HAP-1 (cell line): ENCODE data around the gene MPPED1.

Experiments used
- DNase-seq, 2 experiments: peaks; one replicate each; pipeline ENCODE4 v3.0.0-alpha.2; 2016 to 2020; ENCODE audit warnings: low spot score in 2 of 2
- H3K27me3 ChIP-seq: fragments of 250-450 bp; sonication (Bioruptor Pico); 2 replicates; pipeline ENCODE4 v1.5.1; 2020; ENCODE audit warnings: low read depth, mild to moderate bottlenecking, moderate library complexity
- H3K36me3 ChIP-seq: fragments of 250-450 bp; sonication (Bioruptor Pico); replicated peaks from 2 replicates; pipeline ENCODE4 v1.5.1; 2020; ENCODE audit warnings: mild to moderate bottlenecking
- H3K4me1 ChIP-seq: fragments of 250-450 bp; sonication (Bioruptor Pico); 2 replicates; pipeline ENCODE4 v1.5.1; 2020; ENCODE audit warnings: mild to moderate bottlenecking
- H3K4me3 ChIP-seq: fragments of 250-450 bp; sonication (Bioruptor Pico); 2 replicates; pipeline ENCODE4 v1.5.1; 2020; ENCODE audit warnings: mild to moderate bottlenecking, moderate library complexity
- H3K9me3 ChIP-seq: fragments of 250-450 bp; sonication (Bioruptor Pico); 2 replicates; pipeline ENCODE4 v1.5.1; 2020; ENCODE audit warnings: mild to moderate bottlenecking, moderate library complexity
- in situ Hi-C: fragments of 300-500 bp; cut with MboI; formaldehyde crosslinking; loops from 3 replicates; pipeline ENCODE4 v1.14.3; 2020; ENCODE audit warnings: low sequenced_read_pairs, inconsistent platforms, mixed read lengths

MPPED1 gene, protein sequence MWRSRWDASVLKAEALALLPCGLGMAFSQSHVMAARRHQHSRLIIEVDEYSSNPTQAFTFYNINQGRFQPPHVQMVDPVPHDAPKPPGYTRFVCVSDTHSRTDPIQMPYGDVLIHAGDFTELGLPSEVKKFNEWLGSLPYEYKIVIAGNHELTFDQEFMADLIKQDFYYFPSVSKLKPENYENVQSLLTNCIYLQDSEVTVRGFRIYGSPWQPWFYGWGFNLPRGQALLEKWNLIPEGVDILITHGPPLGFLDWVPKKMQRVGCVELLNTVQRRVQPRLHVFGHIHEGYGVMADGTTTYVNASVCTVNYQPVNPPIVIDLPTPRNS

GRCh38 chr22:43411869-43412807 lies at the start of gene MPPED1:
Gene MPPED1, plus strand, starts transcription at chr22:43412014. Its CDS starts 12,972 bp downstream, at chr22:43424986.
- Histone ChIP-seq H3K36me3 (no peaks in the 10 kb centered on the region), H3K4me3 (no peak within 1 kb of the TSS), H3K4me1 (no peaks in the 10 kb centered on the region), H3K9me3 (no peaks in the 10 kb centered on the region), H3K27me3 (peaks cover 66% of the 10 kb centered on the region)
- in situ Hi-C loops = no loop called here
- DNase-seq = no peak

GRCh38 chr22:43363315-43364168 lies 48.3 kb upstream of the MPPED1 start:
- Histone ChIP-seq H3K27me3 (peaks cover 7% of the 10 kb centered on the region; the same call in 1 of the 2 replicates), H3K9me3 (no peaks in the 10 kb centered on the region), H3K36me3 (no peaks in the 10 kb centered on the region), H3K4me3 (no peak overlapping the region), H3K4me1 (no peaks in the 10 kb centered on the region)
- DNase-seq = no peak
- in situ Hi-C loops = no loop called here

DNA sequence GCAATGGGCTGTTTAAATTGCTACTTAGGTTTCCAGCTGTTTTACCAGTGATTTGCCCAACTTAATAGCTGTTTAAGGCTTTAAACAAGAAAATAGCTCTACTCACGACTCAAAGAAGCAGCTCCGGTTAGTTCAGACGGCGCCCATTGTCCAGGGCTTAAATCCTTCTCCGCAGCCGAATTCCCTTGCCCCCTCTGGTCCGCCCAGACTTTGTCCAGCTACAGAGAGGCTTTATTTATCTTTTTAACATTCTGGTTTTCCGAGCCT lies 47.7 kb upstream of the MPPED1 start:
- H3K27me3 ChIP-seq = peaks cover 7% of the 10 kb centered on the region; the same call in 1 of the 2 replicates
- in situ Hi-C loops = no loop called here
- no peak for DNase-seq

DNA sequence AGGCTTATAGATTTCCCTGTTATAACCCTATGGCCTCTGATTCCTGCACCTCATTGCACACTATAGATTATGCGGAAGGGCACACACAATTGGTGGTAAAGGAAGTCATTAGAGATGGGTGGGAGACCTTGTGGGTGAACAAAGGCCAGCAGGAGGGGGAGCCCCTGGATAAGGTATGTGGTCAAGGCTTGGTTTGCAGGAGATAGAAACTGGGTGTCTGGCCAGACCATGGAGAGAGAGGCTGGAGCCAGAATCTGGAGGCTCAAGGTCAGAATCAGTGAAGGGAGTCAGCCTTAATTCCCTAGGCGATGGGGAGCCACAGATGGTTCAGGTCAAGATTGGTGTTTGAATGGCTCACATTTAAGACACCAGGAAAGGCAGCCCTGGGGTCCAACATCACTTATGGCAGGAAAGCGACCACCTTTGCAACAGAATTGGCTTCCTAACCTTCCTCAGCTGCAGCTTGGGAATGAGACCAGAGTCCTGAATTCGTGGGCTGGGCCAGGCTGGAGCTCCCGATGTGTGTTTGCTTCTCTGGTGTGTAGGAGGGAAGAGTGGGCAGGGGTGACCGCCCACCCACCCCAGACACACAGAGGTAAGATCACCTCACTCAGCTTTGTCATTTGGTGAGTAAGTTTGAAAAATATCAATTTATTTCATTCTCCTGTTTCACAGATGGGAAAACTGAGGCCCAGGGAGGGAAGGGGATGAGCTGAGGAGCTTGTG lies 45.9 kb upstream of the MPPED1 start:
- DNase-seq = no peak
- Histone ChIP-seq H3K4me1 (no peaks in the 10 kb centered on the region), H3K27me3 (peaks cover 7% of the 10 kb centered on the region; the same call in 1 of the 2 replicates), H3K9me3 (no peaks in the 10 kb centered on the region), H3K36me3 (no peaks in the 10 kb centered on the region), H3K4me3 (no peak overlapping the region)
- in situ Hi-C loops = no loop called here

More for the DNA sequence above, 47.7 kb upstream of the MPPED1 start:
- Histone ChIP-seq H3K9me3 (no peaks in the 10 kb centered on the region), H3K36me3 (no peaks in the 10 kb centered on the region), H3K4me1 (no peaks in the 10 kb centered on the region), H3K4me3 (no peak overlapping the region)

DNA sequence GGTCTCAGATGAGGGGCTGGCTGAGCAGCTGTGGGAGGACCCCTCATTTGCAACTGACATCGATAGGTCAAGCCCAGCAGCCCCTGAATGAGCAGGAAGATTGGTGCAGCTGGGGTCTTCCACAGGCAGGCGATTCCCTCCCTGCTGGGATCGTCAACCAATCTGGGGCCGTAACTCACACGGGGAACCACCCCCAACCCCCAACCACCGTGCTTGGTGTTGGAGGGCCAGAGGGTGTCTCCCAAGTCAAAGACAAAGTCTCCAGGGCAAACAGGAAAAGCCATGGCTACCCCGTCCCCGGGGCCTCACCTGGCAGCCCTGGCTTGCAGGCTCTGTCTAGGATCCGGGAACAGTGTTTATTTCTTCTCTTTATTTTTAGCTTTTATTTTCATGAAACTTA lies 41.8 kb upstream of the MPPED1 start:
- Histone ChIP-seq H3K36me3 (no peaks in the 10 kb centered on the region), H3K4me3 (no peak overlapping the region), H3K4me1 (no peaks in the 10 kb centered on the region), H3K27me3 (peaks cover 15% of the 10 kb centered on the region; the same call in 1 of the 2 replicates), H3K9me3 (no peaks in the 10 kb centered on the region)
- in situ Hi-C loops = no loop called here
- DNase-seq = no peak

DNA sequence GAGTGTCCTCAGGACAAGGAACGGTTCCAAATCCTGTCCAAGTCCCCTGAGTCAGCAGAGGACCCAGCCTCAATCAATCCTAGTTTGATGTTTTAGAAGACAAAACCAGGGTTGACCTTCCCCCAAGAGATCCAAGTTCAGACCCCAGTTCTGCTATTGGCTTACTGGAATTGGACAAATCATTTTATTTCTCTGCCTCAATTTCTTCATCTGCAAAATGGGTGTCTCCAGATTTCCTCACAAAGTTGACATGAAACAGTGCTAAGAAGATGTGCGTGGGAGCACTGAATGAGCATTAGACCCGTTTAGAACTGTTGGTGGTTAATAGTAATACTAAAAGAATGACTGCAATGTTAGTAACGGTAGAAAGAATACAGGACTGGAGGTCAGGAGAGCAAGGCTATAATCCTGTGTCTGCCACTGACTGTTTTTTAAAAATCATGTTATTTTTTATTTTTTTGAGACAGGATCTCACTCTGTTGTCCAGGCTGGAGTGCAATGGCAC lies 35.8 kb upstream of the MPPED1 start:
- DNase-seq = no peak
- in situ Hi-C loops = loop anchor here (25.0 kb wide), 1 partner anchor 1261 kb away; no protein-coding TSS in a partner anchor
- H3K4me1 ChIP-seq = no peaks in the 10 kb centered on the region
- H3K9me3 ChIP-seq = no peaks in the 10 kb centered on the region
- H3K27me3 ChIP-seq = peaks cover 32% of the 10 kb centered on the region
- H3K4me3 ChIP-seq = no peak overlapping the region
- H3K36me3 ChIP-seq = no peaks in the 10 kb centered on the region

- in situ Hi-C loops = loop anchor here (25.0 kb wide), 1 partner anchor 1260 kb away; no protein-coding TSS in a partner anchor
These were observed 34.9 kb upstream of the MPPED1 start for GRCh38 chr22:43376765-43377547.

DNA sequence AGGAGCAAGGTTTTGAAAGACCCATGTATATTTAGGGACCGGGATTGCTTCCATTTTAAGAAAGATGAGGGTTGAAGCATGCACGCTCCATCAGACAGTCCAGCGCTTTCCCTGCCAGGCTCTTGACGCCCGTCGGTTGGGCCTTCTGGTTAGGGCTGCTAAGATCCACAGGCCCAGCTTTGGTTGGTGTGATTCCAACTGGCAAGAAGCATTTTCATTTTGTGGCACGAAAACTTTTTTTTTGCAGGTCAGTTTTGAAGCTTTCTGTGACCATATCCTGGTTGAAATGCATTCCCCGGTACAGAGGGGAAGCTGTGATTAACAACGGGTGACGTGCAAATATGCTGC lies 34.3 kb upstream of the MPPED1 start:
- H3K4me1 ChIP-seq = no peaks in the 10 kb centered on the region
- in situ Hi-C loops = loop anchor here (25.0 kb wide), 1 partner anchor 1260 kb away; no protein-coding TSS in a partner anchor

More at GRCh38 chr22:43376765-43377547, 34.9 kb upstream of the MPPED1 start:
- H3K36me3 ChIP-seq = no peaks in the 10 kb centered on the region
- no peak for DNase-seq
- no peaks in the 10 kb centered on the region for H3K9me3 ChIP-seq
- H3K27me3 ChIP-seq = peaks cover 40% of the 10 kb centered on the region
- no peak overlapping the region for H3K4me3 ChIP-seq
- no peaks in the 10 kb centered on the region for H3K4me1 ChIP-seq

DNA sequence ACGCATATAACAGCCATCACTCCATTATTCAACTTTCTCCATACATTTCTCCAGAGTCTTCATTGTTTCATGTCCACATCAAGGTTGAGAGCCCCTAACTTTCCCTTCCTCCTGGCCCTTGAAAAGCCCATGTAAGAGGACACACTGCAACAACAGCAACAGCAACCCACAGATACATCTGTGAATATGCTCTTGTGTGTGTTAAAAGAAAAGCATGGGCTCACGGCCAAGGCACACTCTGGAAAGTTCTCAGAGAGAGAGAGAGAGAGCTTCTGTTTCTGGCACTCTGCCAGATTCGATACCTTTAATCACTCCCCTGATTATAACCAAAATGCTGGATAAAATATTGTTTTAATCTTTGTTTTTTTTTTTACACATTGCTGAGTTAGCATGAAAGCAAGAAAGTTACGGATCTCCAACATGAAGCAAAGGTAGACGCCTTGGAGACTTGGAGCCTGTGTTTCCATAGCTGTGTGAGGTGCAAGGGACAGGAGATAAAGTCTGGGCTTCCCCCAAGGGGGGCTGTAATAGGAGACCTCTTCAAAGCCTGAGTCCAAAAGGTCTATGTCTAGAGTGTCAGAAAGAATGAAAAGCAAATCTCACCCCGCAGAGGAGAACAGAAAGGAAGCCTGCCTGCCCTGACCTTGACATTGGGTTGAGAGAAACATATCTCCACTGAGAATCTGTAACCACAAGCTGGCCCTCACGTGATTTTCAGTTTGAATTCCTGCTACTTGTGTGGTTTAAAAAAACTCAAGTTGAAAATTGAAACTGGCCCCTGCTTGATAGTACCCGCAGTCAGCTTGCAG lies 33.7 kb upstream of the MPPED1 start:
- peaks cover 45% of the 10 kb centered on the region for H3K27me3 ChIP-seq
- no peaks in the 10 kb centered on the region for H3K36me3 ChIP-seq
- H3K4me3 ChIP-seq = no peak overlapping the region
- in situ Hi-C loops = loop anchor here (25.0 kb wide), 1 partner anchor 1259 kb away; no protein-coding TSS in a partner anchor
- DNase-seq = no peak
- H3K4me1 ChIP-seq = no peaks in the 10 kb centered on the region
- H3K9me3 ChIP-seq = no peaks in the 10 kb centered on the region

More for the DNA sequence above, 34.3 kb upstream of the MPPED1 start:
- peaks cover 41% of the 10 kb centered on the region for H3K27me3 ChIP-seq
- no peaks in the 10 kb centered on the region for H3K36me3 ChIP-seq
- H3K9me3 ChIP-seq = no peaks in the 10 kb centered on the region
- H3K4me3 ChIP-seq = no peak overlapping the region
- no peak for DNase-seq

DNA sequence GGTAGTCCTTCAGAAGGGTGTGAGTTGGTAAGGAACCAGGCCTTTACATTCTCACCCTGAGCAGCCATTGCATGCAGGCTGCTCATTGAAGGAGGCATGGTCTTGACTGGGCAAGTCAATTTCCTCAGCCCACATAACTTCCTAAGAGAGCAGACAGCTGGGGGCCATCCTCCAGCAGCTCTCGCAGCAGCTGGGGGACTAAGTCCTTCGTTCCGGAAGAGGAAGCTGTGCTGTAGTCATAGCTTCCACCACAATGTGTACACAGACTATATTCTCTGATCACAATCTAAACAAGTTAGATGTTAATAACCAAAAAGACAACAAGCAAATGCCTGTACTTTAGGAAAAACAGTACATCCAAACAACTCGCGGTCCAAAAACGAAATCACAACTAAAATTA lies 30.1 kb upstream of the MPPED1 start:
- H3K4me3 ChIP-seq = no peak overlapping the region
- DNase-seq = no peak
- no peaks in the 10 kb centered on the region for H3K9me3 ChIP-seq
- peaks cover 54% of the 10 kb centered on the region for H3K27me3 ChIP-seq
- no peaks in the 10 kb centered on the region for H3K36me3 ChIP-seq
- H3K4me1 ChIP-seq = no peaks in the 10 kb centered on the region
- in situ Hi-C loops = loop anchor here (10.0 to 25.0 kb wide), 2 partner anchors 107 to 1256 kb away; no protein-coding TSS in a partner anchor

- DNase-seq = no peak
- in situ Hi-C loops = loop anchor here (10.0 to 25.0 kb wide), 2 partner anchors 110 to 1252 kb away; no protein-coding TSS in a partner anchor
- Histone ChIP-seq H3K9me3 (no peaks in the 10 kb centered on the region), H3K4me3 (no peak overlapping the region), H3K27me3 (peaks cover 43% of the 10 kb centered on the region), H3K4me1 (no peaks in the 10 kb centered on the region), H3K36me3 (no peaks in the 10 kb centered on the region)
These were observed 27.0 kb upstream of the MPPED1 start for GRCh38 chr22:43384863-43385262.
